PFSK-1 (cell line): Measurements from ENCODE around the gene CDK6.

Source experiments
- FOXP2 ChIP-seq: optimal IDR thresholded peaks from 2 replicates; pipeline ENCODE3; 2011; ENCODE audit warnings: borderline replicate concordance, control low read depth, inconsistent platforms; ENCODE audit not compliant: insufficient read depth; ENCODE audit errors: extremely low read length, extremely low read depth
- POLR2AphosphoS5 ChIP-seq: IDR thresholded peaks from 2 replicates; pipeline ENCODE4 v1.6.1; 2012; ENCODE audit warnings: low read depth, mild to moderate bottlenecking, control low read depth, low read length, moderate library complexity
- REST ChIP-seq, 2 experiments: IDR thresholded peaks; 2 replicates each; pipeline versions ENCODE4 v1.6.1 to v1.8.0; 2011 to 2012; ENCODE audit warnings: low read depth in 2 of 2, low read length in 2 of 2, control low read depth in 1 of 2, inconsistent platforms in 1 of 2, mild to moderate bottlenecking in 1 of 2, moderate library complexity in 1 of 2; ENCODE audit not compliant: insufficient read depth in 1 of 2
- SIN3A ChIP-seq: IDR thresholded peaks from 2 replicates; pipeline ENCODE4 v1.6.1; 2012; ENCODE audit warnings: mild to moderate bottlenecking, low read length, moderate library complexity, borderline replicate concordance; ENCODE audit not compliant: insufficient read depth
- TAF1 ChIP-seq: IDR thresholded peaks from 2 replicates; pipeline ENCODE4 v1.6.1; 2012; ENCODE audit warnings: low read length, control low read depth, borderline replicate concordance; ENCODE audit not compliant: insufficient read depth

Gene CDK6

GRCh38 chr7:92698237-92698841, 138.0 kb downstream of the CDK6 start:
- TF ChIP-seq REST (IDR thresholded peaks at IDR 0.05; ENCODE audit: insufficient read depth in 1 of 2, low read depth in 2 of 2, low read length in 2 of 2) (no peak), POLR2AphosphoS5 (no peak), SIN3A (no peak), FOXP2 (no peak), TAF1 (no peak)

GRCh38 chr7:92697414-92697813, 139.0 kb downstream of the CDK6 start:
- TF ChIP-seq POLR2AphosphoS5, result no peak
- TF ChIP-seq TAF1, result no peak
- TF ChIP-seq SIN3A, result no peak
- TF ChIP-seq FOXP2, result no peak
- TF ChIP-seq REST (IDR thresholded peaks at IDR 0.05; ENCODE audit: insufficient read depth in 1 of 2, low read depth in 2 of 2, low read length in 2 of 2), result no peak

DNA sequence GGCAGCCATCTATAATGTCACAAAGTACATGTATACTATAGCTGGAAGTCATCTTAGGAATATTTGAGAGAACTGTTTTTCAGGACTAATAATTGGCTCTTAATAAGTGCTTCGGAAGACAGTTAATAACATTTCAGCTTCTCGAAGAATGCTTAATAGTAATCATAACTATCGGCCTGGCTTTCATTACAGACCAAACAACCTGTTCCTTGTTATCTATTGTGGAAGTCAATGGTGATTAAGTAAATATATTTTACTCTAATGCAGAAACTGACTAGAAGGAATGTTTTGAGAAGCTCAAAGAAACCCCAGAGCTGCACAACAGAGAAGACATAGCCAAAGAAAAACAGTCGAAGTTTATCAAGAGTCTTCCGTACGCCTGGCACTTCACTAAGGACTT, 139.4 kb downstream of the CDK6 start:
- TF ChIP-seq POLR2AphosphoS5, result no peak
- no peak for TF ChIP-seq SIN3A
- no peak for TF ChIP-seq FOXP2
- no peak for TF ChIP-seq REST (IDR thresholded peaks at IDR 0.05; ENCODE audit: insufficient read depth in 1 of 2, low read depth in 2 of 2, low read length in 2 of 2)
- TF ChIP-seq TAF1, result no peak

GRCh38 chr7:92696584-92696983, 139.8 kb downstream of the CDK6 start:
- TF ChIP-seq FOXP2 (no peak), TAF1 (no peak), POLR2AphosphoS5 (no peak)

DNA sequence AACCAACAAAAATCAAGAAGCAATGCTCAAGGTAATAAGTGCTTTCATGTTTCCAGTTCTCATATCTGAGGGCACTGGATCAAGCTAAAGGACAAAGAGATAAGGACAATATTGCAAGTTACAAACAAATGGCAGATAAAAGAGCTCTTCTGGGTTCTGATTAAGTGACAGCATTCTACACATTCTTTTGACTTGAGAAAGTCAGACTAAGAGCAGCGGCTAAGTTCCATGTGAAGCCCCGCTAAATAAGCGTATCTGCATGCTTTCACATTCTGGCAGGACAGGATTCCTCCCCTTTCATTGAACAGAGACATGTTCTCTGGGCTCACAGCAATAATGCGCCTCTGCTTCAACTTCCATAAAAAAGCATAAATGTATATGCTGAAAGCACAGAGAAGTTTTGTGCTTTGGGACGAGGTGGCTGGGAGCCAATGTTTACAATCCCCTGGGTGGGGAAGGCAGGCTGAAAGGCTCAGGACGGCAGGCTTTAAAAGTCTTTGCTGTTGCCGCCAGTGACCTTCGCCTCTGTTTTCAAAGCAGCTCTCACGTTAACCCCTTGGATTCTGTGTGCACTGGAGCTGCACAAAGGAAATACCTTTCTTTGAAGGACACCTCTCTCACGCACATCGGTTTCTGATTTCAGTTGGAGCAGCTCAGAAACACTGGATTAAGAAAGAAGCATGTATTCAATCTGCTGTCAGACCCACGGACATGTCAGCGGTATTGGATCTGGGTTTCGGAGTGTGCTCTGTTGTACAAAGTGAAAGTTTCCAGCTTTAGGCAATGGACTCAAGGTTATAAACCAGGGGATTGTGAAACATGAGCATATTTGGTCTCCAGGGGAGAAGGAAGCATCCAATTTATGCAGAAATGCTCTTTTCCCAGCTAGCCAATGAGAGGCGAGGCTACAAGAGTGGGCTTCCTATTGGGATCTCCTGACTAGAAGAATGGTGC, 140.8 kb downstream of the CDK6 start:
- no peak for TF ChIP-seq TAF1
- no peak for TF ChIP-seq SIN3A
- TF ChIP-seq FOXP2, result no peak
- no peak for TF ChIP-seq REST (IDR thresholded peaks at IDR 0.05; ENCODE audit: insufficient read depth in 1 of 2, low read depth in 2 of 2, low read length in 2 of 2)
- no peak for TF ChIP-seq POLR2AphosphoS5
